Measurements from ENCODE around the gene APEX1. TPM values are rescaled to one million over a fixed set of nuclear protein-coding genes. Genes with fewer than 3 reads are reported as not detected.

The APEX1 gene
- total RNA-seq, 1 experiment from 2014 or later: 122 TPM

Other genes with a start within 250 kb of the APEX1 start
- gene OR11H6, start 231.5 kb upstream of the APEX1 start, total RNA-seq (2014; rRNA removed; shearing (Covaris generic)): not detected in 2 replicates
- gene OR11H7, start 226.2 kb upstream of the APEX1 start, total RNA-seq (2014; rRNA removed; shearing (Covaris generic)): not detected in 2 replicates
- gene OR11H4, start 215.9 kb upstream of the APEX1 start, total RNA-seq (2014; rRNA removed; shearing (Covaris generic)): not detected in 2 replicates
- 18.5 and 24.2 TPM in 2 replicates for gene TTC5, start 149.3 kb upstream of the APEX1 start, total RNA-seq (2014; rRNA removed; shearing (Covaris generic))
- gene CCNB1IP1, start 121.9 kb upstream of the APEX1 start, total RNA-seq (2014; rRNA removed; shearing (Covaris generic)): 83.8 and 92.0 TPM in 2 replicates
- 21.9 and 33.6 TPM in 2 replicates for gene PARP2, start 111.6 kb upstream of the APEX1 start, total RNA-seq (2014; rRNA removed; shearing (Covaris generic))
- 10.6 and 12.0 TPM in 2 replicates for gene TEP1, start 41.7 kb upstream of the APEX1 start, total RNA-seq (2014; rRNA removed; shearing (Covaris generic))
- gene KLHL33, start 19.1 kb upstream of the APEX1 start, total RNA-seq (2014; rRNA removed; shearing (Covaris generic)): not detected in 2 replicates
- 69.6 and 83.2 TPM in 2 replicates for gene OSGEP, start 414 bp upstream of the APEX1 start, total RNA-seq (2014; rRNA removed; shearing (Covaris generic))
- gene PIP4P1, start 6.2 kb downstream of the APEX1 start, total RNA-seq (2014; rRNA removed; shearing (Covaris generic)): 29.5 and 32.8 TPM in 2 replicates
- 88.6 and 98.9 TPM in 2 replicates for gene PNP, start 14.2 kb downstream of the APEX1 start, total RNA-seq (2014; rRNA removed; shearing (Covaris generic))
- not detected in 2 replicates for gene RNASE10, start 50.3 kb downstream of the APEX1 start, total RNA-seq (2014; rRNA removed; shearing (Covaris generic))
- not detected in 2 replicates for gene RNASE9, start 105.8 kb downstream of the APEX1 start, total RNA-seq (2014; rRNA removed; shearing (Covaris generic))
- gene RNASE11, start 132.8 kb downstream of the APEX1 start, total RNA-seq (2014; rRNA removed; shearing (Covaris generic)): not detected in 2 replicates
- gene RNASE12, start 136.2 kb downstream of the APEX1 start, total RNA-seq (2014; rRNA removed; shearing (Covaris generic)): not detected in 2 replicates
- not detected in 2 replicates for gene OR6S1, start 186.5 kb downstream of the APEX1 start, total RNA-seq (2014; rRNA removed; shearing (Covaris generic))
- gene RNASE4, start 229.3 kb downstream of the APEX1 start, total RNA-seq (2014; rRNA removed; shearing (Covaris generic)): 14.7 and 22.2 TPM in 2 replicates
- gene ANG, start 233.5 kb downstream of the APEX1 start, total RNA-seq (2014; rRNA removed; shearing (Covaris generic)): 3.9 and 9.2 TPM in 2 replicates